HG02884 (cell line): ENCODE measurements around the gene EIPR1.

Experiments used
- ATAC-seq: cut with Tn5 transposase; IDR thresholded peaks from one replicate; pipeline ENCODE4 v1.9.1; 2021; ENCODE audit warnings: mild to moderate bottlenecking, moderate library complexity; ENCODE audit not compliant: unreplicated experiment

EIPR1 gene

DNA sequence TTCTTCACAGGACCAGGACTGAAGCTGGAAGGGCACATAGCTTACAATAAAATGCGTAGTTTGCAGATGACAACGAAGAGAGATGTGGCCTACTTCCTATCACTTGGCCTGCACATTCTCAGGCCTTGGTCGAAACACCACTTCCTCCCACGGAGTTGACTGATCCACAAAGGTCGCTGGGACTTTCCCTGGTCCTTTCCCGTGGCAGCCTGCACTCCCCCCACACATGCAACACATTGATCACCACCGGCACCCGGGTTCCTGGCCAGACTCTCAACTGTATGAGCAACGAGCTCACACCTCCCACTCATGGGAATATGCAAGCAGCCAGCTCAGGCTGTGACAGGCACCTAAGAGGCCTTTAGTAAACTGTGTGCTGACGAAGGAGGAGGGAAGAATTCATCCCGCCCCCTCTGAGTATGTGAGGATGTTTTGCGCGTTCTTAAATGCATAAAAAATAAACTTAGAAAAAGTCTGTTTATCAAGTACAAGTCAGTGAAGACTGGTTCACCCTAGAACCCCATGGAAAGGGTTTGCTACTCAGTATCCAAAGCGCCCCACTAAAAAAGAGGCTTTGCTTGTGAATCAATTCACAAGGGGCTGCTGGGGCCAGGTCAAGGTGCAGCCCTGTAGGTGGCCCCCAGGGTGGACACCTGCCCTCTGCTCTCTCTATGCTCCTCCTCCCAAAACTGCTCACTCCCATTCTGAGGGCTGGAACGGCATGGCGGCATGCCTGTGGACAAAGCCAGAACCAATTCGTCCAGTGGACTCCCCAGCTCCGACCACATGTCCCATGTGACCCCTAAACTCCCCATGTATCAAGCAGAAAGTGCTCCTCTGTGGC, 154.3 kb downstream of the EIPR1 start:
- peak; percentile 90 for ATAC-seq

DNA sequence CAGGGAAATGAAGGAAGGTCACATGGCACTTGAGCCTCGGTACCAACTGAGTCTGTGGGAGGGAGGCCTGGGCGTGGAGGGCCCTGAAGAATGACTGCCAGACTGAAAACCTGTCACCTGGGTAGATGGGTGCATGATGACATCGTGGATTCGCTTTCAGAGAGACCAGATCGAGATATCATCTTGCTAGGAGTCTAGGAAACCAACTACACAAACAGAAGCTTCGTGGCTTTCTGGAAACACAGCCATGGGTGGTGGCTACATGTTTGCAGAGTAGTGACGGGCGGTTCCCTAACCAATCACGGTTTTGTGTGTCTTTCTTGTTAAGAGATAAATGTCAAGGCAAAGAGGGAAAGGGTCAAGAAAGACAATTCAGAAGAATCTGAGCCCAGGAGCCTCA, 155.0 kb downstream of the EIPR1 start:
- ATAC-seq = peak; percentile 37

DNA sequence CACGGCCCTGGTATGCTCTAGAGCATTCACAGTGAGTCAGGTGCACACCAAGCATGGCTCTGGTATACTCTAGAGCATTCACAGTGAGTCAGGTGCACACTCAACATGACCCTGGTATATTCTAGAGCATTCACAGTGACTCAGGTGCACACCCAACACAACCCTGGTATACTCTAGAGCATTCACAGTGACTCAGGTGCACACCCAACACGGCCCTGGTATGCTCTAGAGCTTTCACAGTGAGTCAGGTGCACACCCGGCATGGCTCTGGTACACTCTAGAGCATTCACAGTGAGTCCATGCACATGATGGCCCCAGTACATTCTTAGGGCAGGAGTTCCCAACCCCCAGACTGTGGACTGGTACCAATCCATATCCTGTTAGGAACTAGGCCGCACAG, 158.1 kb downstream of the EIPR1 start:
- no peak for ATAC-seq

DNA sequence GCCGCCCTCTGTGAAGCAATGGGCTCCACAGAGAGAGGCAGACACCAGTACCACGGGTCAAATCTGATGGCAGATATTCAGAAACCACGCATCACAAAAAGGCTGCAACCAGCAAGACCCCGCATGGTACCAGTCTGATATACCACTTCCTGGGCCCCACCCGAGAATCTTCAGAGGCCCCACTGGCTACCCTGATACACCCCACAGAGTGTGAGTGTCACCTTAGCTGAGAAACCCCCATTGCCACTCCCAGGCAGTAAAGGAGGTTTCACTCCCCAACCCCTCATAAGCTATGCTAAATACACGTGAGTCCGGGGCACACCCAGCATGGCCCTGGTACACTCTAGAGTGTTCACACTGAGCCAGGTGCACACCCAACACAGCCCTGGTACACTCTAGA, 160.0 kb downstream of the EIPR1 start:
- ATAC-seq = no peak

DNA sequence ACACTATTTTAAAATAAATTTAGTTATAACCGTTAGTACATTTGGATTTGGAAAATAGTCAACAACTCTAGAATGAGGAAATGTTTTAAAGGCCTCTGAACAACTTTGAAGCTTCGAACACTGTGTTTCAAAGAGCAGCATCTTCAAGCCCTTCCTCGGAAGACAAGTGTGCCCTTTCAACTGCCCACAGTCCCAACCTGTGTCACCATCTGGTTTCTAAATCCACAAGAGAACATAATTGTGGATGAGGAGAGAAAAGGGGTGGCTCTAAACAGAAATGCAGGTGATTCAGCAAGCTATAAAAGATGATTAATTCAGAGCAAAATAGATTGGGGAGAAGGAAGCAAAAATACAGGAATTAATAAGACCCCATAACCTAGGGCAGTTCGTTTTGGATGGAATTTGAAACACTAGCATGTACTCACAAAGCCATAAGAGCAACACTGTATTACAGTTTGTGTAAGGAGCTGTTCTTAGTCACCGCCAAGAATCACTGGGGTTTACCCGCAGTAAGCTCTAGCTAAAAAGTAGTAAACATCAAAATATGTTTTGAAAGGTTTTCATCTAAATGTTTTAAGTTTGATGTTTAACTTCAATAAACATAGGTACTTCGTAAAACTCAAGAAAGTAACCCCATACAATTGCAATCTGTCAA, 160.7 kb downstream of the EIPR1 start:
- ATAC-seq = no peak

DNA sequence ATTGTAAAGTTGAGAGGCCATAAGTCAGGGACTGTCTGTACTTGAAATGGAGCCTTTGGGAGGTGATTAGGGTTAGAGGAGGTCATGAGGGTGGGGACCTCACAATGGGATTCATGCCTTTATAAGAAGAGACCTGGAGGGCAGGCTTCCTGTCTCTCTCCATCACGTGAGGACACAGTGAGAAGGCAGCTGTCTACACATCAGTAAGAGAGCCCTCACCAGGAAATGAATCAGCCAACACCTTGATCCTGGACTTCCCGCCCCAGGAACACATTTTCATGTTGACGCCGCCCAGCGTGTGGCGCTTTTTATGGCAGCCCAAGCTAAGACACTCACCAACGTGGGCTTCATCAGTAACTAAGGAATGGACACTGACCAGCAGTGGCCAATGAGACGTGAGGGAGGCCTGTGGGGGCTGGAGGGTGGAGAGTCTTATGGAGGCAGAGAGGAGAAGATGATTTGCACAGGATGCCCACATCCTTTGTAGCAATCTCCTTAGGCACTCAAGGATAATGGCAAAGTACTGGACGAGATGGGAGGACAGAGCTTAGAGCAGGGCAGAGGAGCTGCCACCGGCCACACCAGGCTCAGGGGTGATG, 162.7 kb downstream of the EIPR1 start:
- ATAC-seq = no peak

DNA sequence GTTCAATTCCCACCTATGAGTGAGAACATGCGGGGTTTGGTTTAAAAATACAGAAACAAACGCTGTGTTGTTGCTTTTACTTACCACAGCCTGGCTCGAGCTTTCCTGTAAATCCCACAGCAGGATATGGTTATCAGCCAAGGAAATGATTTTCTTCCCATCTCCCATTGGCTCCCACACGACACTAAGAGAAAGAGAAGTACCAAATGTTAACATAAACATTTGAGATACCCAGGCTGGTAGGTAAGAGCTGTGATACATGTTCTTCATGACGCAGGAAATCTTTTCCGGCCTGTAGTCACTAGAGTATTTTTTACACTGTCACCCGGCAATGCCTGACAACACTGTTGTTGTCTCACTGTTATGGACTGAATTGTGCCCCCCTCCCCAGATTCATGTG, 163.6 kb downstream of the EIPR1 start:
- ATAC-seq = no peak

DNA sequence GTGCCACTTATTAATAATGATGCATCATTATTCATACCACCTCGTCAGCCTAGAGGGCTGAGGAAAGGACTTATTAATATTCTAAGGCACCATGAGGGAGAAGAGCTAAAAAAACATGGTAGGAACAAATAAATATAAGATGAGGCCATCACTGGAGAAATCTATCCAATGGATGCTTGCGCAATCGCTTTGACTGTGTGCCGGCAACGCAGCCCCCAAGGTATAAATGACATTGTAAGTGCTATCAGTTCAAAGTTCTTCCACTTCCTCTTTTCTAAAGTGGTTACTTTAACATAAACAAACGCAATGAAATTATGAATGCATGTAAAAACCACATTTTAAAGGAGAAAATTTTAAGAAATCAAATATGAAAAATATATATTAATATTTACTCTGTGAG, 164.6 kb downstream of the EIPR1 start:
- no peak for ATAC-seq

DNA sequence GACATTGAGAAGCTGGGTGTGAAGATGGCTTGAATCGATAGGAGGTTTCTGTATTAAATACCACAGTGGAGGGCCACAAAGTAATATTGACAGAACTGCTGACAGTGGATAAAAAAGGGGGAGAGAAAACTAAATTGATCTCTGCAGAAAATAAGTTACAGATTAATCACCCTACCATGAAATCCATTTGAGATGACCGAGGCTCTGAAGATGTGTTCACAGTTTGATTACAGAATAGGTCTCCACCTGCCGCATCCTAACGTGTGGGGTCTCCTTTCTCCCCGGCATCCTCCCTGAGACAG, 165.6 kb downstream of the EIPR1 start:
- no peak for ATAC-seq

DNA sequence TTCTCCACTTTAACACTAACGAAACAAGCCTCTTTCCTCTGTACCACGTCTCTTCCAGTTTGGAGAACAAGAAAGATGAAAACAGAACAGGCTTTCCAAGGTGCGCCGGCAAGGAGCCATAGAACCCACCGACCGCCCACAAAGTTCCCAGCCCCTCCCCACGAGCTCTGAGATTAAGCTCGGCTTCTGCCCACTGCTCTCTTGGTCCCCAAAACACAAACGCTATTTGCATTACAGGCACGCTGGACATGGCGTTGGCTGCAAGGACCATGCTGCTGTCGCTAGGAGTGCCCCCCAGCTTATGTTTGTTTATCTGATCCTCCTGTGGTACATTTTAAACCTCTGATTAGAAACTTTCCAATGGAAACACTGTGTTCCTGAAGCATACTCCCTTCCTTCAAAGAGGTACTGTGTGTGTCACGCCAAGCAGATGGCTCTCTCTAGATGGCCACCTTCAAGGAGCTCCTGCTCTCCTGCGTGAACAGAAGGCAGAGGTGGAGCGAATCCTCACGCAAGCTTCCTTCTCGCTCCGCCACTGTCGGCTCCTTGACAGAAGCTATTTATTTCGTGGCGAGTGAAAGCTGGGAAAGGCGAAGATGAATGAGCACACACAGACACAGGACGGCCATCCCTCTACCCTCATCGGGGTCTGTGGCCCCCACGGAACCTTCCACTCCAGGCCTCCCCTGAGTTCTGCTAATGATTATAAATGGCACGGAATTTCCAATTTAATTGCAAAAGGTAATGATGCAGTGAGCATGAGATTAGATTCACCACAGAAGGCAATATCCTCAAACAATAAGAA, 166.2 kb downstream of the EIPR1 start:
- ATAC-seq = no peak

DNA sequence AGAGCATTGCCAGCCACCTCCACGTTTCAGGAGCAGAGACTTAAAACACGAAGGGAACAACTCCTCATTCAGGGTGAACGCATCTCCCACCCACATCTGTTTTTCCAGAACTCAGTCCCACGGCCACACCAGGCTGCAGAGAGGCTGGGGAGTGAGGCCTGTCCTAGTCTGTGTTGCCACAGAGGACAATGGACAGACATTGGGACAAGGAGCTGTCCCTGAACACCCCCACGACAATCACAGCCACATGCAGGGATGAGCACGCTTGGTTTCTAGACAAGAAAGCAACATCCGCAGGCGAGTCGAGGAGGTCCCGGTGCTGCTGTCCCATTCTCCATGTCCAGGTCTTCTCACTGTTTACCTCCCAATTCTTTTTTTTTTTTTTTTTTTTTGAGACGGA, 167.4 kb downstream of the EIPR1 start:
- no peak for ATAC-seq

DNA sequence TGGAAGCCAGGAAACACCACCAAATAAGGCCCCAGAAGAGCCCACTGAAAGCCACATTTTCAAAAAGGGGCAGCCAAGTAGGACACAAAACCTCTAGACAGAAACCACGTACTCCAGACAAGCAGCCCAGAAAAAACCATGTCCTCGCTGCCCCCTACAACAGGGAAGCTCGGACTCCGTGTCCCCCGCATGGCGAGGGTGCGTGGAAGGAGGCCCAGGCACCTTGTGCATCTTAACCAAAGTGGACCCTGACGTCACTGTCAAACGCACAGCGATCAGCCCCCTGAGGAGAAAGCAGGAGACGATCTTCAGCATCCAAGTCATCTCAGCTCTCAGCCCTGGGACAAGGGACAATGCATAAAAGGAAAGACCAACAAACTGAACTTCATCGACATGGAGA, 168.4 kb downstream of the EIPR1 start:
- ATAC-seq = no peak

DNA sequence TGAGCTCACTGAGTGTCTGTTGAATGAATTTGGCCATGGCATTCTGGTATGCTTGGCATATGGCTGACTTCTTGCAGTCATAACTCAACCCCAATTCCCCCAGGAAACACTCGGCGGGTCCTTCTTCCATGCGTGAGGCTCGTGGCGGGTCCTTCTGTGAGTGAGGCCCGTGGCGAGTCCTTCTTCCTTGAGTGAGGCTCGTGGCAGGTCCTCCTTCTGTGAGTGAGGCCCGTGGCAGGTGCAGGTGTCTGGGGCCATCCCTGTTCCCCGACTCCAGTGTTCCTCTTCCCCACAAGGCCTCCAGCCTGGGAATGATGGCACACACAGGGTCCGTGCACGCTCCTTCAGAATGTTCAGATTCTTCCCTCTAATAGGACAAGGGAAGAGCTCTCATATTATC, 169.0 kb downstream of the EIPR1 start:
- ATAC-seq = no peak

DNA sequence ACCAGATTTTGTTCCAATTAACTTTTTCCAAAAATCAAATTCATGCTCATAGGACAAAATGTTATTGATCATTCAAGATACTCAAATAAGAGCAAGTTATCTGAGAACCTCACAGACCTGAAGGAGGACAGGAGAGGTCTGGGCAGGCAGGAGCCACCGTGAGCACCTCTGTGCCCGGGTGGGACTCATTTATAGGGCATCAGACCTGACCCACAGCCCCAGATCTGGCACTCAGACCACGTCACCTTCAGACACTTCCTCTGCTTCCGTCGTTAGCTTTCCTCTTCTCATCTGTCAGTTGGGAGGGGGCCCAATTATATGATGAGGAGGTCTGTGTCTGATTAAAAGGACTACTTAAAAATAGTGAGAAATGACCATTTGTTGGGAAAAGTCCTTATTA, 169.4 kb downstream of the EIPR1 start:
- no peak for ATAC-seq

DNA sequence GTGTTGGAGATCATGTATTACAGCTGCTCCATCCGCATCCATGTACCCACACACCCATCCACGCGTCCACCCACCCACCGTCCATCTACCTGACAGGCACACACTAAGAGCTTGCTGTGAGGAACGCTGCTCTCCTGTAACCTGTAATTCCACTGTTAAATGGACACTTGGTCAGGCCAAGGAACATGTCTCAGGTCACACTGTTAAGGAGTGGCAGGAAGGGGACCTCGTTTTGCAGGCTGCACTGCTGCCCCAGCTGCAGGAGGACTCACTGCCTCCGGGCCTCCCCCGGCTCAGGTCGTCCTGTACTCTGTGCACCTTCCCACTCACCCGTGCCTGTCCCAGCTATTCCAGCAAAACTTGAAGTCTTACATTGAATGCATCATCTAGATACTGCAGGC, 170.5 kb downstream of the EIPR1 start:
- ATAC-seq = no peak

DNA sequence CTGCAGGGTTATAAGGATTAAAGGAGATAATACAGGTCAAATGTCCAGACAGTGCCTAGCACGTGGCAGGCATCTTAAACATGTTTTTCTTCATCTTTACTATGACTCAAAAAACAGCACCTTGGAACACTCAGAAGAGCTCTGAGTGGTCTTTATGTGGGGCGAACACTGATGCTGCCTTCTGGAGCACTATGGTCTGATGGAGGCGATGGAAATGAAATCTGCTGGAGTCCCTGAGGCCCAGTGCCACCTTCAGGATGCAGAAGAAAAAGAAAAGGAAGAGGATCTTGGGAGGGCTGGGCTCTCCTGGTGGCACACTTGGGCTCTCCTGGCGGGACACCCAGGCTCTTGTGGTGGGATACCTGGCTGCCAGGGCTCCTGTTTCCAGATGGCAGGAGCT, 171.8 kb downstream of the EIPR1 start:
- no peak for ATAC-seq

DNA sequence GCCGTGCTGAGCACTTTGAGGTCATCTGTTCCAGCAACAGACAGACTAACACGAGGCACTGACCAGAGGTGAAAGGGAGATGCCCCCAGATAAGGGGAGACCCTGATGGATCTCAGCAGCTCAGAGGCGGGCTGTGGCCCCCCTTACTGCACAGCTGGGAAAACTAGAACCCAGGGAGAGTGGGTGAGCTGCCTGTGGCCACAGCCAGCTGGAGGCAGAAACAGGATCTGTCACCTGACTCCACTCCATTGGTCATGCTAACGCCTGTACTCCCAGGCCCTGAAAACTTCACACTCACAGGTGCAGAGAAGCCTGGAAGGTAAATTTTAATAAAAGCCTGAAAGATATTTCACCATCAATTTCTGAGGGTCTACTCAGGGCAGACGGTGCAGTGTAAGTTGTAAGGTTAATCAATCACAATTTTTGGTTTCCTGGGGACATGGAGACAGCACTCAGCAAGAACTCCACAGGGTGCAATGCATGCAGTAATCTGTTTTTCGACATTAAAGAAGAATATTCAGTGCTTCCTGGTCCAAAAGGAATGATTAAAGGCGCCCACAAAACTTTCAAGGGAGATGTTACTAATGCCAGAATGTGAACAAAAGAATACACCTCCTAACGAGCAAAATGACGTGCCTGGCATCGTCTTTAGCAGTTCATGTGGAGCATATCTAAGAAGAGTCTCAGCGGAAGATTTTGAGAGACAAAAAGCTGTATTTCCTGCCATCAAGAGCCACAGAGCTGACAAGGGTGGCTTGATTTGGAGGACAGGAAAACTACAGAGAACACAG, 173.4 kb downstream of the EIPR1 start:
- no peak for ATAC-seq

DNA sequence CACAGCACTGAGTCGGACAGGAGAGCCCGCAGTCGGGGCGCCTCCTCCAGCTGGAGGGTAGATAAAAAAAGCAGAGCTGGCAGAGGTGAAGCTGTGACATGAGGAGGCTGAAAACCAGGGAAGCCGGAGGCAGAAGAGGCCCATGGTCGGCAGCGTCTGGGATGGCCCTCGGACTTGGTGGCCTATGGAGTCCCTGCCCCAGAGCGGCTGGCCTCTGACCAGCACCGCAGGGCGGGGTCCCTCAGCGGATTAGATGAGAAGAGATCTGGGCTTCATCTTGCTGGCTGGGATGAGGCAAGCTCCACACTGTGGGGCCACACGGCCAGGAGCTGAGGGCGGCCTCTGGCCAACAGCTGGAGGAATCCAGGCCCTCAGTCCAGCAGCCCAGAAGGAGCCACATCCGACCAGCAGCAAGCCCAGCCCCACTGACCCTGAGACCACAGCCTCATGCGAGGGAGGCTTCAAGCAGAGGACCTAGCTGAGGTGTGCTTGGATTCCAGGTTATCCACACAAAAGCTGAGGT, 174.1 kb downstream of the EIPR1 start:
- ATAC-seq = no peak

DNA sequence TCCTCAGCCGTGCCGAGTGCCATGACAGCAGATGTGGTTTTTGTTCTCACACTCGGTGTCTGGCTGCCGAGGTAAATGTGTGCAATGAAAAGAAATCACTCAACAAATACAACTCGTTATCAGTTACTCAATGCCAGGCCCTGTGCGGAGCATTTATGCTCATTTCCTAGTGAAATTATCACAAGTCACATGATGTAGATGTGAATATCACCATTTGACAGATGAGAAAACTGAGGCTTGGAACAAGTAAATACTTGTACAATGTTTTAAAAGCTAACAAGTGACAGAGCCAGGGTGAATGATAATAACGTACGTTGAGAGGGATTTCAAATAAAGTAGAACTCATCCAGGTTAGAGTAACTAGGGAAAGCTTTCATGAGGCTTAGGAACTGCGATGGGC, 174.7 kb downstream of the EIPR1 start:
- ATAC-seq = no peak

DNA sequence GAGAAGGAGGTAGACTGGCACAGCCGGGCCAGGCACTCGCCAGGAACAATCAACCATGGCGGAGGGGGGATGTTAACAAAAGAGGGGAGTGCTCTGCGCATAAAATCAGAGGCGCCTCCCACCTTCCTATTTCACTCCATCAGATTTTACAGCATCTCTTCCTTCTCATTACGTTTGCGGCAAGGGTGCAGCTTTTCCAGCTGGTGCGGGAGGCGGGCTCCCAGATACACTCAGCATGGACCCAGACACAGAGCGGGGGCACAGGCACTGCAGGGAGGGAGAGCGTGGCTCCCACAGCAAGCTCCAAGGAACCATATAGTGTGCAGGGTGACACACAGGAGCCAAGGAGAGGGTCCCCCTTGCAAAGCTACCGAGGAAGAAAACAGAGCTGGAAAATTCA, 176.3 kb downstream of the EIPR1 start:
- ATAC-seq = no peak
